Measurements from ENCODE around the gene SLC29A2.
A peak's percentile ranks its signal among the peaks of the same experiment; 100 is the strongest.

Gene SLC29A2

GRCh38 chr11:66371627-66372415 lies at the start of gene SLC29A2:
Gene SLC29A2, minus strand, starts transcription at chr11:66371760. Its CDS starts 169 bp downstream, at chr11:66371591.
- DNase-seq (ENCODE audit: low read depth, low spot score): peak; percentile 94

GRCh38 chr11:66420671-66421476 lies 49.3 kb upstream of the SLC29A2 start, which contains the start of gene NPAS4:
Gene NPAS4, plus strand, starts transcription at chr11:66421035. Its CDS starts 145 bp downstream, at chr11:66421180.
- no peak for DNase-seq (ENCODE audit: low read depth, low spot score)

- peak; percentile 42 for DNase-seq (ENCODE audit: low read depth, low spot score)
Observed at GRCh38 chr11:66419825-66420224, 48.3 kb upstream of the SLC29A2 start.

- DNase-seq (ENCODE audit: low read depth, low spot score): no peak
Observed at GRCh38 chr11:66418986-66419308, 47.4 kb upstream of the SLC29A2 start.

- peak; percentile 79 for DNase-seq (ENCODE audit: low read depth, low spot score)
Observed at GRCh38 chr11:66418168-66418985, 46.8 kb upstream of the SLC29A2 start.

- DNase-seq (ENCODE audit: low read depth, low spot score): no peak
Observed at GRCh38 chr11:66417000-66417399, 45.4 kb upstream of the SLC29A2 start.

- no peak for DNase-seq (ENCODE audit: low read depth, low spot score)
Observed at GRCh38 chr11:66415423-66415822, 43.9 kb upstream of the SLC29A2 start.

GRCh38 chr11:66414120-66414934 lies 42.8 kb upstream of the SLC29A2 start:
- peak; percentile 81 for DNase-seq (ENCODE audit: low read depth, low spot score)

- DNase-seq (ENCODE audit: low read depth, low spot score): no peak
Observed at GRCh38 chr11:66413167-66413566, 41.6 kb upstream of the SLC29A2 start.

- DNase-seq (ENCODE audit: low read depth, low spot score): no peak
Observed at GRCh38 chr11:66412110-66412509, 40.5 kb upstream of the SLC29A2 start.

- no peak for DNase-seq (ENCODE audit: low read depth, low spot score)
Observed at GRCh38 chr11:66411323-66411722, 39.8 kb upstream of the SLC29A2 start.

GRCh38 chr11:66410191-66410590 lies 38.6 kb upstream of the SLC29A2 start:
- DNase-seq (ENCODE audit: low read depth, low spot score): no peak

- no peak for DNase-seq (ENCODE audit: low read depth, low spot score)
Observed at GRCh38 chr11:66409226-66409625, 37.7 kb upstream of the SLC29A2 start.

- peak; percentile 97 for DNase-seq (ENCODE audit: low read depth, low spot score)
Observed at GRCh38 chr11:66408488-66409214, 37.1 kb upstream of the SLC29A2 start.

GRCh38 chr11:66407651-66408050 lies 36.1 kb upstream of the SLC29A2 start:
- no peak for DNase-seq (ENCODE audit: low read depth, low spot score)

GRCh38 chr11:66393954-66394353 lies 22.4 kb upstream of the SLC29A2 start:
- no peak for DNase-seq (ENCODE audit: low read depth, low spot score)

GRCh38 chr11:66391322-66391721 lies 19.8 kb upstream of the SLC29A2 start:
- DNase-seq (ENCODE audit: low read depth, low spot score): no peak

- DNase-seq (ENCODE audit: low read depth, low spot score): peak; percentile 77
Observed at GRCh38 chr11:66388780-66389386, 17.3 kb upstream of the SLC29A2 start.

GRCh38 chr11:66386171-66387069 lies 14.9 kb upstream of the SLC29A2 start:
- peak; percentile 93 for DNase-seq (ENCODE audit: low read depth, low spot score)
